ENCODE measurements around the gene RAPGEF1. TPM values are rescaled to one million over a fixed set of nuclear protein-coding genes. Genes with fewer than 3 reads are reported as not detected.

The RAPGEF1 gene
- total RNA-seq, 1 donor from 2014 or later, result 76.8 TPM

DNA sequence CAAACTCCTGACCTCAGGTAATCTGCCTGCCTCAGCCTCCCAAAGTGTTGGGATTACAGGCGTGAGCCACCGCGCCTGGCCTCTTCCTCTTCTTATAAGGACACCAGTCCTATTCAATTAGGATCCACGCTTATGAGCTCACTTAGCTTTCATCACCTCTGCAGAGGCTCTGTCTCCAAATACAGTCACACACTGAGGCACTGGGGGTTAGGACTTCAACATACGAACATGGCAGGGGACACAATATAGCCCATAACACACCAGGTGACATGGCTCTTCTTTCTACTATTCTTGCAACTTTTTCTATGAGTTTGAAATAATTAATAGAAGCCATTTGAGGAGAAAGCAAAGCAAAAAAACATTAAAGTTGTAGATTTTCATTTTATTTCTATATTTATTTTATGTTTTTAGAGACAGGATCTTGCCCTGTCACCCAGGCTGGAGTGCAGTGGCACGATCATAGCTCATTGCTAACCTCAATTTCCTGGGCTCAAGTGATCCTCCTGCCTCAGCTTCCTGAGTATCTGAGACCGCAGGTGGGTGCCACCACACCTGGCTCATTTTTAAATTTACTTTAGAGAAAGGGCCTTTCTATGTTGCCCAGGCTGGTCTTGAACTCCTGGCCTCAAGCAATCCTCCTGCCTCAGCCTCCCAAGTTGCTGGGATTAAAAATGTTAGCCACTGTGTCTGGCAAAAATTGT lies 200.5 kb downstream of the RAPGEF1 start:
- Histone ChIP-seq H3K9ac (ENCODE audit: low read length) (no peak overlapping the region), H3K27ac (ENCODE audit: low read depth, low read length) (no peak overlapping the region), H3K4me1 (ENCODE audit: insufficient read depth, low read length) (no peaks in the 10 kb centered on the region), H3K4me3 (ENCODE audit: insufficient read depth, low read depth, low read length) (no peak overlapping the region), H3K36me3 (ENCODE audit: insufficient read depth, low read length) (no peaks in the 10 kb centered on the region), H3K79me2 (ENCODE audit: insufficient read depth, low read length) (no peaks in the 10 kb centered on the region), H3K27me3 (ENCODE audit: insufficient read depth, low read length) (peaks cover under 1% of the 10 kb centered on the region), H3K4me2 (ENCODE audit: low read length) (no peak overlapping the region), H4K20me1 (ENCODE audit: insufficient read depth, low read length) (no peaks in the 10 kb centered on the region), H3K9me3 (ENCODE audit: insufficient read depth, low read depth, low read length) (peaks cover 14% of the 10 kb centered on the region), H2AFZ (ENCODE audit: low read depth, low read length) (no peak overlapping the region)
- FAIRE-seq, result no peak
- H3K4me1 Mint-ChIP-seq (ENCODE audit: low read depth, unreplicated experiment), result no peaks in the 10 kb centered on the region
- no peak overlapping the region for H3K4me3 Mint-ChIP-seq (ENCODE audit: unreplicated experiment)
- H3K27me3 Mint-ChIP-seq (ENCODE audit: low read depth, unreplicated experiment), result peaks cover 12% of the 10 kb centered on the region
- TF ChIP-seq, protein P1, sequence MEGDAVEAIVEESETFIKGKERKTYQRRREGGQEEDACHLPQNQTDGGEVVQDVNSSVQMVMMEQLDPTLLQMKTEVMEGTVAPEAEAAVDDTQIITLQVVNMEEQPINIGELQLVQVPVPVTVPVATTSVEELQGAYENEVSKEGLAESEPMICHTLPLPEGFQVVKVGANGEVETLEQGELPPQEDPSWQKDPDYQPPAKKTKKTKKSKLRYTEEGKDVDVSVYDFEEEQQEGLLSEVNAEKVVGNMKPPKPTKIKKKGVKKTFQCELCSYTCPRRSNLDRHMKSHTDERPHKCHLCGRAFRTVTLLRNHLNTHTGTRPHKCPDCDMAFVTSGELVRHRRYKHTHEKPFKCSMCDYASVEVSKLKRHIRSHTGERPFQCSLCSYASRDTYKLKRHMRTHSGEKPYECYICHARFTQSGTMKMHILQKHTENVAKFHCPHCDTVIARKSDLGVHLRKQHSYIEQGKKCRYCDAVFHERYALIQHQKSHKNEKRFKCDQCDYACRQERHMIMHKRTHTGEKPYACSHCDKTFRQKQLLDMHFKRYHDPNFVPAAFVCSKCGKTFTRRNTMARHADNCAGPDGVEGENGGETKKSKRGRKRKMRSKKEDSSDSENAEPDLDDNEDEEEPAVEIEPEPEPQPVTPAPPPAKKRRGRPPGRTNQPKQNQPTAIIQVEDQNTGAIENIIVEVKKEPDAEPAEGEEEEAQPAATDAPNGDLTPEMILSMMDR (IDR thresholded peaks at IDR 0.05; ENCODE audit: insufficient read depth, low read depth, low read length), result no peak
- TF ChIP-seq EZH2 (IDR thresholded peaks at IDR 0.05; ENCODE audit: insufficient read depth, low read length), result no peak
- H3K36me3 Mint-ChIP-seq (ENCODE audit: low read depth, unreplicated experiment), result peaks cover 3% of the 10 kb centered on the region
- H3K9me3 Mint-ChIP-seq (ENCODE audit: unreplicated experiment), result peaks cover 19% of the 10 kb centered on the region
- no peak for DNase-seq (ENCODE audit: low read depth)
- no peak overlapping the region for H3K27ac Mint-ChIP-seq (ENCODE audit: unreplicated experiment)

DNA sequence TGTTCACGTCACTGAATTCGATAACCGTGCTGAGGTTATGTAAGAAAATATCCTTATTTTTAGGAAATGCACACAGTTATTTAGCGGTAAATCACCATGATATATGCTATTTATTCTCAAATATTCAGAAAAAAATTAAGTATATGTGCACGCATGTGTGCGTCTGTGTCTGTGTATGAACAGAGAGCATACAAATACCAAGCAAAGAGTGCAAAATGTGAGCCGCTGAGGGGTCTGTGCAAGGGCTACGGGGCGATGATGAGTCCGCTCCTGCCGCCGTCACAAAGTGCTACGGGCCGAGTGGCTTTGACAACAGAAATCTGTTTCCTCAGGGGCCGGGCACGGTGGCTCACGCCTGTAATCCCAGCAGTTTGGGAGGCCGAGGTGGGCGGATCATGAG lies 201.9 kb downstream of the RAPGEF1 start:
- peak overlapping the region; percentile 27 for H3K4me3 Mint-ChIP-seq (ENCODE audit: unreplicated experiment)
- peaks cover 8% of the 10 kb centered on the region for H3K27me3 Mint-ChIP-seq (ENCODE audit: low read depth, unreplicated experiment)
- no peaks in the 10 kb centered on the region for H3K36me3 Mint-ChIP-seq (ENCODE audit: low read depth, unreplicated experiment)
- Histone ChIP-seq H3K4me3 (ENCODE audit: insufficient read depth, low read depth, low read length) (no peak overlapping the region), H3K27ac (ENCODE audit: low read depth, low read length) (no peak overlapping the region), H3K36me3 (ENCODE audit: insufficient read depth, low read length) (no peaks in the 10 kb centered on the region), H3K79me2 (ENCODE audit: insufficient read depth, low read length) (no peaks in the 10 kb centered on the region), H3K4me2 (ENCODE audit: low read length) (no peak overlapping the region), H3K9me3 (ENCODE audit: insufficient read depth, low read depth, low read length) (peaks cover 2% of the 10 kb centered on the region), H3K27me3 (ENCODE audit: insufficient read depth, low read length) (no peaks in the 10 kb centered on the region), H2AFZ (ENCODE audit: low read depth, low read length) (no peak overlapping the region), H3K9ac (ENCODE audit: low read length) (no peak overlapping the region), H3K4me1 (ENCODE audit: insufficient read depth, low read length) (no peaks in the 10 kb centered on the region), H4K20me1 (ENCODE audit: insufficient read depth, low read length) (no peaks in the 10 kb centered on the region)
- H3K4me1 Mint-ChIP-seq (ENCODE audit: low read depth, unreplicated experiment), result no peaks in the 10 kb centered on the region
- DNase-seq (ENCODE audit: low read depth), result no peak
- no peak overlapping the region for H3K27ac Mint-ChIP-seq (ENCODE audit: unreplicated experiment)
- H3K9me3 Mint-ChIP-seq (ENCODE audit: unreplicated experiment), result peaks cover 5% of the 10 kb centered on the region
- no peak for FAIRE-seq
- TF ChIP-seq, protein P1 (IDR thresholded peaks at IDR 0.05; ENCODE audit: insufficient read depth, low read depth, low read length), result no peak
- TF ChIP-seq EZH2 (IDR thresholded peaks at IDR 0.05; ENCODE audit: insufficient read depth, low read length), result no peak

DNA sequence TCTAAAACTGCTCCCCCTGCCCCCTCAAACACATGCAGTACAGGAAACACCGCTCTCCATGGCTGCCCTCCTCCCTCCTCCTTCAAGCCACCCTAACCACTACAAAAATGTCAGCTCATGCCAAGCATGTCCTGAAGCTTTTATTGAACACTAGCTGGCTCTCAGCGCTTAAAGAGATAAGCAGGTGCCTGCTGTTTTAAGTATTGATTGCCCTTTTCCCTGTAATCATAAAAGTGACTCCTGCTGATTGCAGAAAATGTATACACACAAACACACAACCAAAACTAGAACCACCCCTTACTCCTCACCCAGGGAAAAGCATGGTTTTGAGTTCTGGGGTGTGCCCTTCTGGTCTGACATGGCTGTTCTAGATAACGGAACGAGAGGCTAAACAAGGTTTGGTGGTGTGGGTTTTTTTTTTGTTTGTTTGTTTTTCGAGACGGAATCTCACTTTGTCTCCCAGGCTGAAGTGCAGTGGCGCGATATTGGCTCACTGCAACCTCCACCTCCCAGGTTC lies 205.1 kb downstream of the RAPGEF1 start:
- Mint-ChIP-seq H3K9me3 (ENCODE audit: unreplicated experiment) (no peaks in the 10 kb centered on the region), H3K4me1 (ENCODE audit: low read depth, unreplicated experiment) (peaks cover under 1% of the 10 kb centered on the region), H3K27me3 (ENCODE audit: low read depth, unreplicated experiment) (peaks cover 6% of the 10 kb centered on the region), H3K4me3 (ENCODE audit: unreplicated experiment) (no peak overlapping the region), H3K27ac (ENCODE audit: unreplicated experiment) (no peak overlapping the region), H3K36me3 (ENCODE audit: low read depth, unreplicated experiment) (no peaks in the 10 kb centered on the region)
- Histone ChIP-seq H3K27me3 (ENCODE audit: insufficient read depth, low read length) (no peaks in the 10 kb centered on the region), H3K27ac (ENCODE audit: low read depth, low read length) (no peak overlapping the region), H3K4me1 (ENCODE audit: insufficient read depth, low read length) (peaks cover 11% of the 10 kb centered on the region), H3K4me2 (ENCODE audit: low read length) (no peak overlapping the region), H3K4me3 (ENCODE audit: insufficient read depth, low read depth, low read length) (no peak overlapping the region), H3K9me3 (ENCODE audit: insufficient read depth, low read depth, low read length) (no peaks in the 10 kb centered on the region), H2AFZ (ENCODE audit: low read depth, low read length) (no peak overlapping the region), H3K79me2 (ENCODE audit: insufficient read depth, low read length) (peaks cover 13% of the 10 kb centered on the region), H3K36me3 (ENCODE audit: insufficient read depth, low read length) (no peaks in the 10 kb centered on the region), H3K9ac (ENCODE audit: low read length) (no peak overlapping the region), H4K20me1 (ENCODE audit: insufficient read depth, low read length) (no peaks in the 10 kb centered on the region)
- no peak for DNase-seq (ENCODE audit: low read depth)
- FAIRE-seq, result no peak
- TF ChIP-seq, protein P1 (IDR thresholded peaks at IDR 0.05; ENCODE audit: insufficient read depth, low read depth, low read length), result no peak
- TF ChIP-seq EZH2 (IDR thresholded peaks at IDR 0.05; ENCODE audit: insufficient read depth, low read length), result no peak

All from astrocyte (in vitro differentiated cells and primary cell).